Cardiac fibroblast (primary cell): Measurements from ENCODE around the gene MCL1.

ENCODE experiments used
- DNase-seq, 2 donors: peaks; one replicate each; pipeline versions ENCODE4 v3.0.0 to v3.0.0-alpha.2; 2010; ENCODE audit warnings: low read depth in 2 of 2
- H3K4me3 ChIP-seq, 2 donors: replicated peaks in 1 of 2; 1 replicate in 1 of 2; 2 replicates in 1 of 2; pipeline ENCODE4 v1.5.1; 2011; ENCODE audit warnings: low read depth in 2 of 2, low read length in 2 of 2, mild to moderate bottlenecking in 2 of 2, moderate library complexity in 1 of 2
- TF ChIP-seq, protein P1 (sequence below): IDR thresholded peaks from one replicate; pipeline ENCODE4 v1.5.1; 2011; ENCODE audit warnings: low read depth, mild to moderate bottlenecking, low read length, inconsistent platforms

Gene MCL1

DNA sequence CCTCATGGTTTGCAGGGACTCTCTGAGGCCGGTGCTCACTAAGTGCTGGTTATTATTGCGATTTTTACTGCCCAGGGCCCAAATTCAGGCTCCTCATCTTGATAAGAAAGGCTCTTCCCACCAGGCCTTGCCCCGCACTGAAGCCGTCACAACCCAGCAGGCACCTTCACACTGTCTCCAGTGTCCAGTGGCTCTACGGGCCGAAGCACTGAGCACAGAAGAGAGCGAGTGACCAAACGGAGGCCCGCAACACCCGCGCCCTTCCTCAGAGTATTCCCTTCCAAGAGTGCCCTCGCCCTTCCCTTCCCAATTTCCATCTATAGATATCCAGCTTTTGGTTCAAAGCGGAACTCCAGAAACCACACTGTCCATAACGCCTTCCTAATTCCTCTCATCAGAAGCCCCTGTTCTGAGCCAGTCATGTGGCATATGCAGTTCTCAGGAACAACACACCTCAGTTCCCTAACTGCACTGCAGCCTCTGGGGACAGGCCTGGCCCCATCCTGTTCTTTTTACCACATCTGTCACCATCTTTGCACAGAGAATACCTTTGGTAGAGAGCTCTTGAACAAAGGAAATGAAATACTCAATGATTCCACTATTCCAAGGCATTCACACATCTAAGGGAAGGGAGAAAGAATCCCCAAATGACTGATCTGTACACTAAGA lies 48.8 kb downstream of the MCL1 start:
- TF ChIP-seq, protein P1, sequence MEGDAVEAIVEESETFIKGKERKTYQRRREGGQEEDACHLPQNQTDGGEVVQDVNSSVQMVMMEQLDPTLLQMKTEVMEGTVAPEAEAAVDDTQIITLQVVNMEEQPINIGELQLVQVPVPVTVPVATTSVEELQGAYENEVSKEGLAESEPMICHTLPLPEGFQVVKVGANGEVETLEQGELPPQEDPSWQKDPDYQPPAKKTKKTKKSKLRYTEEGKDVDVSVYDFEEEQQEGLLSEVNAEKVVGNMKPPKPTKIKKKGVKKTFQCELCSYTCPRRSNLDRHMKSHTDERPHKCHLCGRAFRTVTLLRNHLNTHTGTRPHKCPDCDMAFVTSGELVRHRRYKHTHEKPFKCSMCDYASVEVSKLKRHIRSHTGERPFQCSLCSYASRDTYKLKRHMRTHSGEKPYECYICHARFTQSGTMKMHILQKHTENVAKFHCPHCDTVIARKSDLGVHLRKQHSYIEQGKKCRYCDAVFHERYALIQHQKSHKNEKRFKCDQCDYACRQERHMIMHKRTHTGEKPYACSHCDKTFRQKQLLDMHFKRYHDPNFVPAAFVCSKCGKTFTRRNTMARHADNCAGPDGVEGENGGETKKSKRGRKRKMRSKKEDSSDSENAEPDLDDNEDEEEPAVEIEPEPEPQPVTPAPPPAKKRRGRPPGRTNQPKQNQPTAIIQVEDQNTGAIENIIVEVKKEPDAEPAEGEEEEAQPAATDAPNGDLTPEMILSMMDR: no peak
- H3K4me3 ChIP-seq: no peak overlapping the region
- DNase-seq: no peak

DNA sequence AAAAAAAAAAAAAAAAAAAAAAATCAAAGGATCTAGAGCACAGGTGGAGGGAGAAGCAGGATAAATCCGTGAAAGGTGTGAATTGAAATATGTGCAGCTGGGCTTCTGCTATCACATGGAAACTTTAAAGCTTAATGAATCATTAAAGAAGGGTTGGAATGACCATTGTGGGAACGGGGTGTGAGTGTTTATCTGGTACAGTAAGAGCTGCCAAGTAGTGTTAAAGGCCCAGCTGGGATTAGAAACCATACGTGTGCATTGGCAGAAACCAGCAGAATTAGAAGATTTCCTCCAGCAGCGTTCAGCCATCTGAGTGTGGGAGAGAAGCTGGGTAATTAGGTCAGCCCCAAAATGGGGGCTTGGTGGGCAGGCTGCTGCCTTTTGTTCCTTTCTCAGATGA lies 50.4 kb downstream of the MCL1 start:
- peak; percentile 68 to 87 for DNase-seq
- H3K4me3 ChIP-seq: no peak overlapping the region
- TF ChIP-seq, protein P1: no peak

DNA sequence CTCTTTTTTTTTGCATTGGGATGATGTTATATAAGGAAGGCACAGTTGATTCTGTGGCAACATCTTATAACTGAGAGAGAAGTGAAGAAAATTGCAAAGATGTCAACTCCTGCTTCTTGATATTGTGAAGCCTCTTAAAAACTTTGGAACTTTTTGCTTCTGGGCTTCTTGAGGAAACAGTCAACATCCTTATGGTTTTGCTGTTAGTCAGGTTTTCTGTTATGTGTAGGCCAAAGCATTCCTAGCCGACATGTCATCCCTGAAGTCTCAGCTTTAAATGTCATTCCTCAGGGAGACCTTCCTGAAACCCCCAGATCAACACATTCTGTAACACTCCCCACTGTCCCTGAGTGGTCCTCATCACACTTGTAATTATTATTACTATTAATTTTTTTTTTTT lies 51.2 kb downstream of the MCL1 start:
- peak; percentile 35 to 81 for DNase-seq
- H3K4me3 ChIP-seq: no peak overlapping the region
- TF ChIP-seq, protein P1: no peak

DNA sequence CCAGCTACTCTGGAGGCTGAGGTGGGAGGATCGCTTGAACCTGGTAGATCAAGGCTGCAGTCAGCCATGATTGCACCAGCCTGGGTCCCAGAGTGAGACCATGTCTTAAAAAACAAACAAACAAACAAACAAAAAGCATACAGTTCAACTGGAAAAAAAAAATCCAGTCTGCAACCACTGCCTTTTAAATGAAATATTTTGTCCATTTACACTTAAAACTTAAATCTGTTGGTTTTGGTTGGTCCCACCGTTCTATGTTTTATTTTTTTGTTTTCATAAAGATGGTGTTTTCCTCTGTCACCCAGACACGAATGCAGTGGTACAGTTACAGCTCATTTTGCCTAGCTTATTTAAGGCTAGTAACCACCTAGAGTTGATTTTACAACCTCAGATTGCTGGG lies 54.1 kb downstream of the MCL1 start:
- DNase-seq: no peak
- no peak overlapping the region for H3K4me3 ChIP-seq
- TF ChIP-seq, protein P1: no peak
